HG02678 (cell line): ENCODE data around the gene CERS5.
"Not testable (repeated sequence)": the region's sequence is repeated elsewhere in the genome, so short reads cannot be mapped to it uniquely, and the experiment has no call there.

ENCODE experiments used
- ATAC-seq: cut with Tn5 transposase; IDR thresholded peaks from one replicate; pipeline ENCODE4 v1.9.1; 2021; ENCODE audit warnings: mild to moderate bottlenecking, moderate library complexity; ENCODE audit not compliant: unreplicated experiment

Gene CERS5

GRCh38 chr12:50187084-50187900, 20.1 kb upstream of the CERS5 start:
- ATAC-seq: no peak

GRCh38 chr12:50186681-50187080, 19.5 kb upstream of the CERS5 start:
- ATAC-seq: no peak

DNA sequence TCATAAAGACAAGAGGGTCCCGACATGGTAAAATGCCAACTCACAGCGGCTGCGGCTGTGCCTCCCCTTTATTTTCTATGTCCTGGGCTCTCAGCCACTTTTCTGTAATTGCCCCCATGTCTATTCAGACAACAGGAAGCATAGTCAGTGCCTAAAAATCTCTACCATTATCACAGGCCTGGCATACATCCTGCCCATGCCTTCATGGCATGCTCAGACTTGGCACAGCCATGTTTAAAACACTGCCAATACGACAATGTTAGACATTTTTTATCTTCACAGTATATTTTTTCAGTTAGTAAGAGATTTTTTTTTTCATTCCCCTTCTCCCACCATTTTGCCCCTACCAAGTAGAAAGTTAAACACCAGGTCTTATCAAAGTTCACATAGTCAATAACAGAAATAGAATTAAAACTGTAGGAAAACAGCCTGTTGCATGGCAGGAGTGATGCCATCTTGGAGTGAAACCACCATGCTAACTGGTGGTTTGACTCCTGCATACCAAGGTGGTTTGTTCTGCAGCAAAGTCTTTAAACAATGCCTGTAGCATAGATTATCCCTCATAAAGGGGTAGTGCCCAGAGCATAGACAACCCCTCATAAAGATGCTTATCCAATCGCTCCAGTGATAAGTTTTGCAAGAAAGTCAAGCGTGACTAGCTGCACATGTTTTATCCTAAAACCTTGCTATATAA, 18.9 kb upstream of the CERS5 start:
- no peak for ATAC-seq

GRCh38 chr12:50185301-50185895, 18.2 kb upstream of the CERS5 start:
- no peak for ATAC-seq

- ATAC-seq: no peak
Observed at GRCh38 chr12:50184261-50184660, 17.1 kb upstream of the CERS5 start.

GRCh38 chr12:50182461-50182860, 15.3 kb upstream of the CERS5 start:
- no peak for ATAC-seq

- ATAC-seq: no peak
Observed at GRCh38 chr12:50181691-50182090, 14.5 kb upstream of the CERS5 start.

GRCh38 chr12:50175716-50176026, 8.5 kb upstream of the CERS5 start:
- ATAC-seq: no peak

GRCh38 chr12:50174971-50175715, 8.0 kb upstream of the CERS5 start:
- ATAC-seq: no peak

GRCh38 chr12:50166799-50167048, 445 bp downstream of the CERS5 start:
- peak; percentile 31 for ATAC-seq

- ATAC-seq: no peak
Observed at GRCh38 chr12:50164963-50165362, 2.2 kb downstream of the CERS5 start.

- no peak for ATAC-seq
Observed at GRCh38 chr12:50162230-50162629, 4.9 kb downstream of the CERS5 start.

DNA sequence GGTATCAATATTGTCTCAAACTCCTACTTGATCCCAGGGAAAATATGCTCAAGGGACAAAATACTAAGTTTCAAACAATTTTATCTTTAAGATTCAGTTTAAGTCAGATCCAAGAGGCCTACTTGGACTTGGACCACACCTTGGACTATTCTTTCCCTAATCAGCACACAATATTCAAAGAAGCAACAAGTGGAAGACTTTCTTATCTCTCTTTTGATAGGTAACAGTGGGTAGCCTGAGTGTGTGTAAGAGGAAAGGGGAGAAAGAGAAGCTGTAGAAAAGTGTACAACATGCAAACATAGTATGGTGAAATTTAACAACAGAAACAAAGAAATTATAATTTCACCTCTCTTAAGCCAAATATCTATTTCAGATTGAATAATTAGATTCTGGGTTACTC, 6.5 kb downstream of the CERS5 start:
- no peak for ATAC-seq

DNA sequence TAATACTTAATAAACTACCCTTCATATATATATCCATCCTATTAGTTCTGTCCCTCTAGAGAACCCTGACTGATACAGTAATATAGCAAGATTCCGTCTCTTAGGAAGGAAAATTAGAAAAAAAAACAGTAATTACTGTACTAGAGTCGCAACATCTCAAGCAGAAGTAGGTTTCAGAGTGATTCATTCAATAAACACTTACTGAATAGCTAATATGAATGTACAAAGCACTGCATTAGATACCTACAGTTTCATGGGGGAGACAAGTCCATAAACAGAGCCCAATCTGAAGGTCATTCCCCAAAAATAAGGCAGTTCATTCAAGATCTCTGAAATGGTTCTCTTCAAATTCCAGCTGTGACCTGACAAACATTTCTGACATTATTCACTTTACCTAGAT, 9.9 kb downstream of the CERS5 start:
- ATAC-seq: no peak

DNA sequence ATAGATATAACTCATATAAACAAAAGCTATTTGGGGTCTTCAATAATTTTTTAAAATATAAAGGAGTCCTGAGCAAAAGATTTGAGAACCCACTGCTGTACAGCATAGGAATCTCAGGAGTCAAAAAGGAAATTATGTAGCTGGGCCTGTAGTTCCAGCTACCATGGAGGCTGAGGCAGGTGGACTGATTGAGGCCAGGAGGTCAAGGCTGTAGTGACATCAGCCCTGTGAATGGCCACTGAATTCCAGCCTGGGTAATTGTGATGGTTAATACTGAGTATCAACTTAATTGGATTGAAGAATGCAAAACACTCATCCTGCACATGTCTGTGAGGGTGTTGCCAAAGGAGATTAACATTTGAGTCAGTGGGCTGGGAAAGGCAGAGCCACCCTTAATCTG, 10.5 kb downstream of the CERS5 start:
- no peak for ATAC-seq

DNA sequence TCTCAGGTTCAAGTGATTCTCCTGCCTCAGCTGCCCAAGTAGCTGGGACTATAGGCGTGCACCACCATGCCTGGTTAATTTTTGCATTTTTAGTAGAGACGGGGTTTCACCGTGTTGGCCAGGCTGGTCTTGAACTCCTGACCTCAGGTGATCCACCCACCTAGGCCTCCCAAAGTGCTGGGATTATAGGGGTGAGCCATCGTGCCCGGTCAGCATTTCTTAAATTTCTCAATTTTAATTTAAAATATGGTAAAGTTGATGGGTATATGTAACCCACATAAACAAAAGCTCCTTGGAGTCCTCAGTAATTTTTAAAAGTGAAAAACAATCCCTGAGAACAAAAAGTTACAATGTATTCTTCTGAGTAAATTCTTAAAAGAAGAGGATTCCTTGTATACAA, 12.2 kb downstream of the CERS5 start:
- ATAC-seq: not testable (repeated sequence)

- no peak for ATAC-seq
Observed at GRCh38 chr12:50151047-50151687, 16.0 kb downstream of the CERS5 start.

DNA sequence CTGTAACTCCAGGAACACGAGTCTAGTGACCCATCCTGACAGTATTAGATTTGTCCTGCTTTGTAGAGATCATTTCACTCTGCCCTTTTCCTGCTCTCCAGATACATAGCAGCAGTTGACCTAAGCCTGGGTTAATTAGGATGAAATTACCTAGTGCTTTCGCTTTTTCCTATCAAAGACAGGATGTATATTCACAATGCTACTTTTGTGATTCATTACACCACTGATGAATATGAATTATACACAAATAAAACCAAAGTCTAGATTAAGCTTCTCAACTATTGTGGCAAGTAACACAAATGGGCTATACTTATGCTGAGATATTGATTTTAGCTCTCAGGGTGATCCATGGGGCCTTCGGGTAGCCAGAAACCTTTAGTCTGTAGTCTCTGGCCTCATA, 17.9 kb downstream of the CERS5 start:
- ATAC-seq: no peak

- ATAC-seq: not testable (repeated sequence)
Observed at GRCh38 chr12:50148011-50148410, 19.2 kb downstream of the CERS5 start.

DNA sequence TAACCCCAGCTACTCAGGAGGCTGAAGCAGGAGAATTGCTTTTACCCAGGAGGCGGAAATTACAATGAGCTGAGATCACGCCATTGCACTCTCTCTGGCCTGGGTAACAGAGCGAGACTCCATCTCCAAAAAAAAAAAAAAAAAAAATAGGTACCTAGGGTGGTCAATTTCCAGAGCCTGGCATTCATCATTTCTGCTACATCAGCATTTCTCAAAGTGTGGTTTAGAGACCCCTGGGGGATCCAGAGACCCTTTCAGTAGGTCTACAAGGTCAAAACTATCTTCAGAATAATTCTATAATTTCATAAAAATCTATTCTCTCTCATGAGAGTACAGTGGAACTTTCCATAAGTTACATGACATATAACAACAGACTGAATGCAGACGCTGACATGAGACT, 19.9 kb downstream of the CERS5 start:
- ATAC-seq: no peak

- no peak for ATAC-seq
Observed at GRCh38 chr12:50145439-50145838, 21.7 kb downstream of the CERS5 start.
